ENCODE measurements around the gene FAM186B. TPM values are rescaled to one million over a fixed set of nuclear protein-coding genes. Genes with fewer than 3 reads are reported as not detected.

The FAM186B gene
- total and polyA plus RNA-seq, 2 experiments from 2014 or later: 0.21 to 0.38 TPM

DNA sequence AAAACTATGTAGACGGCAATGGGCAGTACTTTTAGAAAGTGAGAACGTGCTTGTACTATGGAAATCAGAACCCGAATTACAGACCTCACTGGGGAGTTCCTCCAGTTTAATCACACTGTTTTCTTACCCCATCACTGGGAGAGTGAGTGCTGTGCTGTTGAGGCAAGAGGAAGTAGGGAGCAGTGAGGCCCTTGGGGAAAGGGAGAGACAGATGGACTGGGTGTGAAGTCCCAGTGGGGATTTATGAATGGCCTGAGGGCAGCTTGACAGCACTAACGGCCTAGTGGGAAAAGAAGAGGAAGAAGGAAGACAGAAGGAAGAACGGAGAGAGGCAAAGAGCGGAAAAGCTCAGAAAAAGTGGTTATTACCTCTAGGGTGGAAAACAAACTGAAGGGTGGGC lies 43.2 kb downstream of the FAM186B start:
- Histone ChIP-seq H3K36me3 (ENCODE audit: insufficient read depth) (peaks cover 31% of the 10 kb centered on the region), H3K27me3 (ENCODE audit: insufficient read depth) (no peaks in the 10 kb centered on the region)
- no peaks in the 10 kb centered on the region for H3K9me3 Mint-ChIP-seq

More for the DNA sequence above, 43.2 kb downstream of the FAM186B start:
- Mint-ChIP-seq H3K36me3 (ENCODE audit: low read depth) (peaks cover 69% of the 10 kb centered on the region), H3K4me1 (0 out of 3 replicates have a peak, but pooled peaks cover 3% of the 10 kb centered on the region), H3K4me3 (no peak overlapping the region), H3K27ac (no peak overlapping the region), H3K27me3 (ENCODE audit: insufficient read depth, low read depth, poor library complexity) (peaks cover 4% of the 10 kb centered on the region)
- Histone ChIP-seq H4K20me1 (replicated peaks; ENCODE audit: insufficient read depth) (no peaks in the 10 kb centered on the region), H3K4me1 (ENCODE audit: insufficient read depth) (peaks cover 6% of the 10 kb centered on the region), H3K27ac (ENCODE audit: low read depth) (no peak overlapping the region), H3K4me3 (no peak overlapping the region), H3K4me2 (no peak overlapping the region), H2AFZ (no peak overlapping the region), H3K9me2 (ENCODE audit: insufficient read depth) (no peaks in the 10 kb centered on the region), H3K79me2 (replicated peaks; ENCODE audit: insufficient read depth) (peaks cover 8% of the 10 kb centered on the region), H3F3A (replicated peaks; ENCODE audit: low read depth) (no peaks in the 10 kb centered on the region)
- no peak for DNase-seq (ENCODE audit: low spot score)
- TF ChIP-seq EZH2 (IDR thresholded peaks at IDR 0.05; ENCODE audit: low read depth, unreplicated experiment) (no peak), POLR2AphosphoS5 (IDR thresholded peaks at IDR 0.05; ENCODE audit: low read depth) (no peak), ZNF331 (CRISPR knock-in tag; IDR thresholded peaks at IDR 0.05; ENCODE audit: low read depth) (no peak), STAT1 (IDR thresholded peaks at IDR 0.05; ENCODE audit: unreplicated experiment) (no peak), JUNB (IDR thresholded peaks at IDR 0.05; ENCODE audit: unreplicated experiment) (no peak), EZH2phosphoT487 (IDR thresholded peaks at IDR 0.05; ENCODE audit: unreplicated experiment) (no peak), ETS1 (IDR thresholded peaks at IDR 0.05) (no peak), ZNF114 (CRISPR knock-in tag; IDR thresholded peaks at IDR 0.05) (no peak), NANOG (IDR thresholded peaks at IDR 0.05; ENCODE audit: borderline replicate concordance) (no peak), CREB1 (CRISPR knock-in tag; IDR thresholded peaks at IDR 0.05; ENCODE audit: low read depth) (no peak)
- TF ChIP-seq, protein P1, sequence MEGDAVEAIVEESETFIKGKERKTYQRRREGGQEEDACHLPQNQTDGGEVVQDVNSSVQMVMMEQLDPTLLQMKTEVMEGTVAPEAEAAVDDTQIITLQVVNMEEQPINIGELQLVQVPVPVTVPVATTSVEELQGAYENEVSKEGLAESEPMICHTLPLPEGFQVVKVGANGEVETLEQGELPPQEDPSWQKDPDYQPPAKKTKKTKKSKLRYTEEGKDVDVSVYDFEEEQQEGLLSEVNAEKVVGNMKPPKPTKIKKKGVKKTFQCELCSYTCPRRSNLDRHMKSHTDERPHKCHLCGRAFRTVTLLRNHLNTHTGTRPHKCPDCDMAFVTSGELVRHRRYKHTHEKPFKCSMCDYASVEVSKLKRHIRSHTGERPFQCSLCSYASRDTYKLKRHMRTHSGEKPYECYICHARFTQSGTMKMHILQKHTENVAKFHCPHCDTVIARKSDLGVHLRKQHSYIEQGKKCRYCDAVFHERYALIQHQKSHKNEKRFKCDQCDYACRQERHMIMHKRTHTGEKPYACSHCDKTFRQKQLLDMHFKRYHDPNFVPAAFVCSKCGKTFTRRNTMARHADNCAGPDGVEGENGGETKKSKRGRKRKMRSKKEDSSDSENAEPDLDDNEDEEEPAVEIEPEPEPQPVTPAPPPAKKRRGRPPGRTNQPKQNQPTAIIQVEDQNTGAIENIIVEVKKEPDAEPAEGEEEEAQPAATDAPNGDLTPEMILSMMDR (conservative IDR thresholded peaks at IDR 0.05; ENCODE audit: low read depth in 2 of 2): no peak
- TF ChIP-seq, protein P2, sequence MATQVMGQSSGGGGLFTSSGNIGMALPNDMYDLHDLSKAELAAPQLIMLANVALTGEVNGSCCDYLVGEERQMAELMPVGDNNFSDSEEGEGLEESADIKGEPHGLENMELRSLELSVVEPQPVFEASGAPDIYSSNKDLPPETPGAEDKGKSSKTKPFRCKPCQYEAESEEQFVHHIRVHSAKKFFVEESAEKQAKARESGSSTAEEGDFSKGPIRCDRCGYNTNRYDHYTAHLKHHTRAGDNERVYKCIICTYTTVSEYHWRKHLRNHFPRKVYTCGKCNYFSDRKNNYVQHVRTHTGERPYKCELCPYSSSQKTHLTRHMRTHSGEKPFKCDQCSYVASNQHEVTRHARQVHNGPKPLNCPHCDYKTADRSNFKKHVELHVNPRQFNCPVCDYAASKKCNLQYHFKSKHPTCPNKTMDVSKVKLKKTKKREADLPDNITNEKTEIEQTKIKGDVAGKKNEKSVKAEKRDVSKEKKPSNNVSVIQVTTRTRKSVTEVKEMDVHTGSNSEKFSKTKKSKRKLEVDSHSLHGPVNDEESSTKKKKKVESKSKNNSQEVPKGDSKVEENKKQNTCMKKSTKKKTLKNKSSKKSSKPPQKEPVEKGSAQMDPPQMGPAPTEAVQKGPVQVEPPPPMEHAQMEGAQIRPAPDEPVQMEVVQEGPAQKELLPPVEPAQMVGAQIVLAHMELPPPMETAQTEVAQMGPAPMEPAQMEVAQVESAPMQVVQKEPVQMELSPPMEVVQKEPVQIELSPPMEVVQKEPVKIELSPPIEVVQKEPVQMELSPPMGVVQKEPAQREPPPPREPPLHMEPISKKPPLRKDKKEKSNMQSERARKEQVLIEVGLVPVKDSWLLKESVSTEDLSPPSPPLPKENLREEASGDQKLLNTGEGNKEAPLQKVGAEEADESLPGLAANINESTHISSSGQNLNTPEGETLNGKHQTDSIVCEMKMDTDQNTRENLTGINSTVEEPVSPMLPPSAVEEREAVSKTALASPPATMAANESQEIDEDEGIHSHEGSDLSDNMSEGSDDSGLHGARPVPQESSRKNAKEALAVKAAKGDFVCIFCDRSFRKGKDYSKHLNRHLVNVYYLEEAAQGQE (IDR thresholded peaks at IDR 0.05; ENCODE audit: unreplicated experiment): no peak
- TF ChIP-seq, protein P3, sequence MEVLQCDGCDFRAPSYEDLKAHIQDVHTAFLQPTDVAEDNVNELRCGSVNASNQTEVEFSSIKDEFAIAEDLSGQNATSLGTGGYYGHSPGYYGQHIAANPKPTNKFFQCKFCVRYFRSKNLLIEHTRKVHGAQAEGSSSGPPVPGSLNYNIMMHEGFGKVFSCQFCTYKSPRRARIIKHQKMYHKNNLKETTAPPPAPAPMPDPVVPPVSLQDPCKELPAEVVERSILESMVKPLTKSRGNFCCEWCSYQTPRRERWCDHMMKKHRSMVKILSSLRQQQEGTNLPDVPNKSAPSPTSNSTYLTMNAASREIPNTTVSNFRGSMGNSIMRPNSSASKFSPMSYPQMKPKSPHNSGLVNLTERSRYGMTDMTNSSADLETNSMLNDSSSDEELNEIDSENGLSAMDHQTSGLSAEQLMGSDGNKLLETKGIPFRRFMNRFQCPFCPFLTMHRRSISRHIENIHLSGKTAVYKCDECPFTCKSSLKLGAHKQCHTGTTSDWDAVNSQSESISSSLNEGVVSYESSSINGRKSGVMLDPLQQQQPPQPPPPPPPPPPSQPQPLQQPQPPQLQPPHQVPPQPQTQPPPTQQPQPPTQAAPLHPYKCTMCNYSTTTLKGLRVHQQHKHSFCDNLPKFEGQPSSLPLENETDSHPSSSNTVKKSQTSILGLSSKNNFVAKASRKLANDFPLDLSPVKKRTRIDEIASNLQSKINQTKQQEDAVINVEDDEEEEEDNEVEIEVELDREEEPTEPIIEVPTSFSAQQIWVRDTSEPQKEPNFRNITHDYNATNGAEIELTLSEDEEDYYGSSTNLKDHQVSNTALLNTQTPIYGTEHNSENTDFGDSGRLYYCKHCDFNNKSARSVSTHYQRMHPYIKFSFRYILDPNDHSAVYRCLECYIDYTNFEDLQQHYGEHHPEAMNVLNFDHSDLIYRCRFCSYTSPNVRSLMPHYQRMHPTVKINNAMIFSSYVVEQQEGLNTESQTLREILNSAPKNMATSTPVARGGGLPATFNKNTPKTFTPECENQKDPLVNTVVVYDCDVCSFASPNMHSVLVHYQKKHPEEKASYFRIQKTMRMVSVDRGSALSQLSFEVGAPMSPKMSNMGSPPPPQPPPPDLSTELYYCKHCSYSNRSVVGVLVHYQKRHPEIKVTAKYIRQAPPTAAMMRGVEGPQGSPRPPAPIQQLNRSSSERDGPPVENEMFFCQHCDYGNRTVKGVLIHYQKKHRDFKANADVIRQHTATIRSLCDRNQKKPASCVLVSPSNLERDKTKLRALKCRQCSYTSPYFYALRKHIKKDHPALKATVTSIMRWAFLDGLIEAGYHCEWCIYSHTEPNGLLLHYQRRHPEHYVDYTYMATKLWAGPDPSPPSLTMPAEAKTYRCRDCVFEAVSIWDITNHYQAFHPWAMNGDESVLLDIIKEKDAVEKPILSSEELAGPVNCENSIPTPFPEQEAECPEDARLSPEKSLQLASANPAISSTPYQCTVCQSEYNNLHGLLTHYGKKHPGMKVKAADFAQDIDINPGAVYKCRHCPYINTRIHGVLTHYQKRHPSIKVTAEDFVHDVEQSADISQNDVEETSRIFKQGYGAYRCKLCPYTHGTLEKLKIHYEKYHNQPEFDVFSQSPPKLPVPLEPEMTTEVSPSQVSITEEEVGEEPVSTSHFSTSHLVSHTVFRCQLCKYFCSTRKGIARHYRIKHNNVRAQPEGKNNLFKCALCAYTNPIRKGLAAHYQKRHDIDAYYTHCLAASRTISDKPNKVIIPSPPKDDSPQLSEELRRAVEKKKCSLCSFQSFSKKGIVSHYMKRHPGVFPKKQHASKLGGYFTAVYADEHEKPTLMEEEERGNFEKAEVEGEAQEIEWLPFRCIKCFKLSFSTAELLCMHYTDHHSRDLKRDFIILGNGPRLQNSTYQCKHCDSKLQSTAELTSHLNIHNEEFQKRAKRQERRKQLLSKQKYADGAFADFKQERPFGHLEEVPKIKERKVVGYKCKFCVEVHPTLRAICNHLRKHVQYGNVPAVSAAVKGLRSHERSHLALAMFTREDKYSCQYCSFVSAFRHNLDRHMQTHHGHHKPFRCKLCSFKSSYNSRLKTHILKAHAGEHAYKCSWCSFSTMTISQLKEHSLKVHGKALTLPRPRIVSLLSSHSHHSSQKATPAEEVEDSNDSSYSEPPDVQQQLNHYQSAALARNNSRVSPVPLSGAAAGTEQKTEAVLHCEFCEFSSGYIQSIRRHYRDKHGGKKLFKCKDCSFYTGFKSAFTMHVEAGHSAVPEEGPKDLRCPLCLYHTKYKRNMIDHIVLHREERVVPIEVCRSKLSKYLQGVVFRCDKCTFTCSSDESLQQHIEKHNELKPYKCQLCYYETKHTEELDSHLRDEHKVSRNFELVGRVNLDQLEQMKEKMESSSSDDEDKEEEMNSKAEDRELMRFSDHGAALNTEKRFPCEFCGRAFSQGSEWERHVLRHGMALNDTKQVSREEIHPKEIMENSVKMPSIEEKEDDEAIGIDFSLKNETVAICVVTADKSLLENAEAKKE (CRISPR knock-in tag; IDR thresholded peaks at IDR 0.05): no peak
- ATAC-seq: no peak

Data from GM23338 (cell line).